HepG2 (cell line): ENCODE results near the gene HIBADH. TPM values are rescaled to one million over a fixed set of nuclear protein-coding genes. Genes with fewer than 3 reads are reported as not detected.

Source experiments
- CHCHD3 ChIP-seq: sonication (generic); formaldehyde crosslinking; IDR thresholded peaks from 2 replicates; pipeline ENCODE4 v1.8.0; 2022; ENCODE audit warnings: mild to moderate bottlenecking, missing genetic modification reagents, moderate library complexity
- FOXM1 ChIP-seq: sonication (generic); formaldehyde crosslinking; IDR thresholded peaks from 2 replicates; pipeline ENCODE4 v1.5.0; 2020; ENCODE audit warnings: missing genetic modification reagents
- MIXL1 ChIP-seq: IDR thresholded peaks from 2 replicates; pipeline ENCODE4 v1.6.1; 2016
- RFX3 ChIP-seq: IDR thresholded peaks from 2 replicates; pipeline ENCODE4 v1.6.1; 2016; ENCODE audit warnings: missing biosample characterization, missing genetic modification reagents
- SNAI1 ChIP-seq: sonication (generic); formaldehyde crosslinking; IDR thresholded peaks from 2 replicates; pipeline ENCODE4 v1.5.0; 2020; ENCODE audit warnings: mild to moderate bottlenecking, missing genetic modification reagents, borderline replicate concordance
- TBL1XR1 ChIP-seq: fragments of 150-350 bp; IDR thresholded peaks from 2 replicates; pipeline ENCODE4 v1.6.1; 2014; ENCODE audit warnings: borderline replicate concordance, low read length; ENCODE audit not compliant: partially characterized antibody
- ZMYM3 ChIP-seq: sonication (generic); formaldehyde crosslinking; IDR thresholded peaks from 2 replicates; pipeline ENCODE4 v1.5.1; 2020; ENCODE audit warnings: mild to moderate bottlenecking, missing genetic modification reagents
- ZNF264 ChIP-seq: sonication (generic); formaldehyde crosslinking; IDR thresholded peaks from 2 replicates; pipeline ENCODE4 v1.4.0; 2020; ENCODE audit warnings: missing genetic modification reagents
- ZNF563 ChIP-seq: sonication (generic); formaldehyde crosslinking; IDR thresholded peaks from 2 replicates; pipeline ENCODE4 v1.8.0; 2022; ENCODE audit warnings: mild to moderate bottlenecking, moderate library complexity, missing genetic modification reagents
- ZNF670 ChIP-seq: sonication (generic); formaldehyde crosslinking; IDR thresholded peaks from 2 replicates; pipeline ENCODE4 v1.8.0; 2022; ENCODE audit warnings: mild to moderate bottlenecking, missing genetic modification reagents, borderline replicate concordance
- ZNF709 ChIP-seq: sonication (generic); formaldehyde crosslinking; IDR thresholded peaks from 2 replicates; pipeline ENCODE4 v1.5.0; 2020; ENCODE audit warnings: mild to moderate bottlenecking, missing genetic modification reagents
- ZNF768 ChIP-seq: sonication (generic); formaldehyde crosslinking; IDR thresholded peaks from 2 replicates; pipeline ENCODE4 v1.4.0; 2020; ENCODE audit warnings: missing genetic modification reagents
- ZNF781 ChIP-seq: sonication (generic); formaldehyde crosslinking; IDR thresholded peaks from 2 replicates; pipeline ENCODE4 v1.5.1; 2020; ENCODE audit warnings: borderline replicate concordance, mild to moderate bottlenecking, missing genetic modification reagents; ENCODE audit errors: not compliant biosample characterization
- polyA plus RNA-seq, 8 experiments: library from polyadenylated mRNA; depleted of rRNA in 3 of 8; stranded (reverse) in 7 of 8; unstranded in 1 of 8; fragments of >200 nt; fragmentation: Illumina TruSeq in 4 of 8; extraction: Trizol in 4 of 8; gene quantifications; 2 replicates each; pipeline versions ENCODE4 v1.2.1 to v1.2.3, GENCODE V29; 2011 to 2016; ENCODE audit warnings: low read depth in 4 of 8, missing spikeins in 1 of 8, mixed read lengths in 1 of 8; ENCODE audit not compliant: insufficient read depth in 1 of 8
- total RNA-seq, 5 experiments: library from RNA; depleted of rRNA; stranded (reverse); fragments of >200 nt; fragmentation: Illumina TruSeq; extraction: Trizol; gene quantifications; 2 replicates each; pipeline ENCODE4 v1.2.3, GENCODE V29; 2016; ENCODE audit warnings: low read depth in 1 of 5
- TF ChIP-seq, protein P1 (sequence below): fragments of 450-650 bp; IDR thresholded peaks from 2 replicates; pipeline ENCODE4 v1.6.1; 2016
- TF ChIP-seq, protein P2 (sequence below): sonication (generic); formaldehyde crosslinking; IDR thresholded peaks from 2 replicates; pipeline ENCODE4 v1.4.0; 2020; ENCODE audit warnings: mild to moderate bottlenecking, missing genetic modification reagents
- TF ChIP-seq, protein P3 (sequence below): sonication (generic); formaldehyde crosslinking; IDR thresholded peaks from 2 replicates; pipeline ENCODE4 v1.4.0; 2020; ENCODE audit warnings: low read depth, mild to moderate bottlenecking, missing genetic modification reagents
- TF ChIP-seq, protein P4 (sequence below): sonication (generic); formaldehyde crosslinking; IDR thresholded peaks from 2 replicates; pipeline ENCODE4 v1.4.0; 2020; ENCODE audit warnings: missing genetic modification reagents
- TF ChIP-seq, protein P5 (sequence below): sonication (generic); formaldehyde crosslinking; IDR thresholded peaks from 2 replicates; pipeline ENCODE4 v1.8.1; 2023; ENCODE audit warnings: mild to moderate bottlenecking, moderate library complexity, missing genetic modification reagents
- TF ChIP-seq, protein P6 (sequence below): sonication (generic); formaldehyde crosslinking; IDR thresholded peaks from 2 replicates; pipeline ENCODE4 v1.5.0; 2020; ENCODE audit warnings: mild to moderate bottlenecking, missing genetic modification reagents

The HIBADH gene
- total and polyA plus RNA-seq, 2 of the 13 experiments (the other 11 are each of a cell fraction or from before 2014, with no cell fraction given) = 49.9 to 59.5 TPM

DNA sequence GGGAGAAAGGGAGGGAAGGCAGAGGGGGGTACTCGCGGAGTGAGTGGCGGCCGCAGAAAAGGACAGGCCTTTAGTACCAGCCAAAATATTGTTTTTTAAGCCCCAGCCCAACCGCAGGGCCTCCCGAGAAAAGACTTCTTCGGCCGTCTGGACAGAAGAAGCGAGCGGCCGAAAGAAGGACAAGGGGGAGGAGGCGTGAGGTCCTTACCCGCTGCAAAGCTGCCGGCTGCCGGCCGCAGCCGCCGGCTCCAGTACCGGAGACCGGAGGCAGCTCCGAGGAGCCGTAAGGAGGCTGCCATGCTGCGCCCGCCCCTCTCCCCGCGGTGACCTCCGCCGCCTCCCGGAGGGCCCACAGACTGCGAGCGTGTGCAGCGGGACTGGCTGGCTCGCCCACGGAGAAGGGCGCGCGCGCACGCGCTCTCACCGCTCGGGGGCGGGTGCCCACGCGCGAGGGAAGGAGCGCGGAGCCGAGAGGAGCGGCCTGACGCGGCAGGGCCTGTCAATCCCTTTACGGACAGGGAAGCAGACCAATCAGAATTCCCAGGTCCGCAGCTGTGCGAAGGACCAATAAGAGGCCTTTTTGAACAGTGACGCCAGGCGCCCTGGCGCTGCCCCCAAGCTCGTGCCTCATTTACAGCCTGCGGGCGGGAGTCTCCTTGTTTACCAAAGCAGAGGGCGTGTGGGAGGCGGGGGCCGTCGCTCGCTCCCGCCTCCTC, at the start of gene HIBADH (continued):
- TF ChIP-seq, protein P1, sequence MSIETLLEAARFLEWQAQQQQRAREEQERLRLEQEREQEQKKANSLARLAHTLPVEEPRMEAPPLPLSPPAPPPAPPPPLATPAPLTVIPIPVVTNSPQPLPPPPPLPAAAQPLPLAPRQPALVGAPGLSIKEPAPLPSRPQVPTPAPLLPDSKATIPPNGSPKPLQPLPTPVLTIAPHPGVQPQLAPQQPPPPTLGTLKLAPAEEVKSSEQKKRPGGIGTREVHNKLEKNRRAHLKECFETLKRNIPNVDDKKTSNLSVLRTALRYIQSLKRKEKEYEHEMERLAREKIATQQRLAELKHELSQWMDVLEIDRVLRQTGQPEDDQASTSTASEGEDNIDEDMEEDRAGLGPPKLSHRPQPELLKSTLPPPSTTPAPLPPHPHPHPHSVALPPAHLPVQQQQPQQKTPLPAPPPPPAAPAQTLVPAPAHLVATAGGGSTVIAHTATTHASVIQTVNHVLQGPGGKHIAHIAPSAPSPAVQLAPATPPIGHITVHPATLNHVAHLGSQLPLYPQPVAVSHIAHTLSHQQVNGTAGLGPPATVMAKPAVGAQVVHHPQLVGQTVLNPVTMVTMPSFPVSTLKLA = peak; percentile 64
- TF ChIP-seq TBL1XR1 (no peak), SNAI1 (no peak), ZMYM3 (CRISPR knock-in tag) (no peak), ZNF768 (CRISPR knock-in tag) (peak; percentile 59; the same call in 1 of the 2 replicates), FOXM1 (CRISPR knock-in tag) (no peak), CHCHD3 (no peak), ZNF781 (CRISPR knock-in tag) (peak; percentile 57), ZNF709 (peak; percentile 61; the same call in 1 of the 2 replicates), ZNF670 (no peak), MIXL1 (peak; percentile 13; the same call in 1 of the 2 replicates), RFX3 (no peak), ZNF563 (peak; percentile 92), ZNF264 (CRISPR knock-in tag) (no peak)
- TF ChIP-seq, protein P2, sequence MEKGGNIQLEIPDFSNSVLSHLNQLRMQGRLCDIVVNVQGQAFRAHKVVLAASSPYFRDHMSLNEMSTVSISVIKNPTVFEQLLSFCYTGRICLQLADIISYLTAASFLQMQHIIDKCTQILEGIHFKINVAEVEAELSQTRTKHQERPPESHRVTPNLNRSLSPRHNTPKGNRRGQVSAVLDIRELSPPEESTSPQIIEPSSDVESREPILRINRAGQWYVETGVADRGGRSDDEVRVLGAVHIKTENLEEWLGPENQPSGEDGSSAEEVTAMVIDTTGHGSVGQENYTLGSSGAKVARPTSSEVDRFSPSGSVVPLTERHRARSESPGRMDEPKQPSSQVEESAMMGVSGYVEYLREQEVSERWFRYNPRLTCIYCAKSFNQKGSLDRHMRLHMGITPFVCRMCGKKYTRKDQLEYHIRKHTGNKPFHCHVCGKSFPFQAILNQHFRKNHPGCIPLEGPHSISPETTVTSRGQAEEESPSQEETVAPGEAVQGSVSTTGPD (CRISPR knock-in tag) = no peak
- TF ChIP-seq, protein P3, sequence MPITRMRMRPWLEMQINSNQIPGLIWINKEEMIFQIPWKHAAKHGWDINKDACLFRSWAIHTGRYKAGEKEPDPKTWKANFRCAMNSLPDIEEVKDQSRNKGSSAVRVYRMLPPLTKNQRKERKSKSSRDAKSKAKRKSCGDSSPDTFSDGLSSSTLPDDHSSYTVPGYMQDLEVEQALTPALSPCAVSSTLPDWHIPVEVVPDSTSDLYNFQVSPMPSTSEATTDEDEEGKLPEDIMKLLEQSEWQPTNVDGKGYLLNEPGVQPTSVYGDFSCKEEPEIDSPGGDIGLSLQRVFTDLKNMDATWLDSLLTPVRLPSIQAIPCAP (CRISPR knock-in tag) = no peak
- TF ChIP-seq, protein P4, sequence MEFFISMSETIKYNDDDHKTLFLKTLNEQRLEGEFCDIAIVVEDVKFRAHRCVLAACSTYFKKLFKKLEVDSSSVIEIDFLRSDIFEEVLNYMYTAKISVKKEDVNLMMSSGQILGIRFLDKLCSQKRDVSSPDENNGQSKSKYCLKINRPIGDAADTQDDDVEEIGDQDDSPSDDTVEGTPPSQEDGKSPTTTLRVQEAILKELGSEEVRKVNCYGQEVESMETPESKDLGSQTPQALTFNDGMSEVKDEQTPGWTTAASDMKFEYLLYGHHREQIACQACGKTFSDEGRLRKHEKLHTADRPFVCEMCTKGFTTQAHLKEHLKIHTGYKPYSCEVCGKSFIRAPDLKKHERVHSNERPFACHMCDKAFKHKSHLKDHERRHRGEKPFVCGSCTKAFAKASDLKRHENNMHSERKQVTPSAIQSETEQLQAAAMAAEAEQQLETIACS (CRISPR knock-in tag) = peak; percentile 92
- TF ChIP-seq, protein P5, sequence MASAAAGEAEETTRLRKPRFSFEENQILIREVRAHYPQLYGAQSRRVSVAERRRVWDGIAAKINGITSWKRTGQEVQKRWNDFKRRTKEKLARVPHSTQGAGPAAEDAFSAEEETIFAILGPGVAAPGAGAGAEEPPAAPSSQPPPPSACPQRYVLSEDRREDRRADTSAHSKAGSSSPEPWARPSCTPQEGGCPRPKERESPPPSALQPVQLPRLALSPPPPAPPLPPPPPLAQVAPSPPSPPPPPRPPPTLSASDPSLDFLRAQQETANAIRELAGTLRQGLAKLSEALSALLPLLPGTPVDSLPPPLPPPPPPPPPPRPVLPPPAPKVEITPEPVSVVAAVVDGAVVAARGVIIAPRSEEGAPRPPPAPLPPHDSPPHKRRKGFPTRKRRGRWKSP = peak; percentile 32; the same call in 1 of the 2 replicates
- TF ChIP-seq, protein P6, sequence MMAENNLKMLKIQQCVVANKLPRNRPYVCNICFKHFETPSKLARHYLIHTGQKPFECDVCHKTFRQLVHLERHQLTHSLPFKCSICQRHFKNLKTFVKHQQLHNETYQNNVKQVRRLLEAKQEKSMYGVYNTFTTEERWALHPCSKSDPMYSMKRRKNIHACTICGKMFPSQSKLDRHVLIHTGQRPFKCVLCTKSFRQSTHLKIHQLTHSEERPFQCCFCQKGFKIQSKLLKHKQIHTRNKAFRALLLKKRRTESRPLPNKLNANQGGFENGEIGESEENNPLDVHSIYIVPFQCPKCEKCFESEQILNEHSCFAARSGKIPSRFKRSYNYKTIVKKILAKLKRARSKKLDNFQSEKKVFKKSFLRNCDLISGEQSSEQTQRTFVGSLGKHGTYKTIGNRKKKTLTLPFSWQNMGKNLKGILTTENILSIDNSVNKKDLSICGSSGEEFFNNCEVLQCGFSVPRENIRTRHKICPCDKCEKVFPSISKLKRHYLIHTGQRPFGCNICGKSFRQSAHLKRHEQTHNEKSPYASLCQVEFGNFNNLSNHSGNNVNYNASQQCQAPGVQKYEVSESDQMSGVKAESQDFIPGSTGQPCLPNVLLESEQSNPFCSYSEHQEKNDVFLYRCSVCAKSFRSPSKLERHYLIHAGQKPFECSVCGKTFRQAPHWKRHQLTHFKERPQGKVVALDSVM (CRISPR knock-in tag) = peak; percentile 88
